DOHH2 (cell line): ENCODE measurements around the gene SIPA1.

ENCODE experiments used
- CTCF ChIP-seq: fragments of 200-600 bp; sonication (generic); IDR thresholded peaks from one replicate; pipeline ENCODE4 v1.5.1; 2014; ENCODE audit warnings: antibody characterized with exemption, mild to moderate bottlenecking, low read depth, low read length; ENCODE audit not compliant: poor library complexity, severe bottlenecking
- EZH2phosphoT487 ChIP-seq: fragments of 200-600 bp; sonication (generic); IDR thresholded peaks from 2 replicates; pipeline ENCODE4 v1.6.1; 2017; ENCODE audit warnings: borderline replicate concordance, mild to moderate bottlenecking, antibody characterized with exemption, low read length, moderate library complexity, mixed read lengths

GRCh38 chr11:65617136-65617850, 20.6 kb upstream of the SIPA1 start:
- TF ChIP-seq CTCF (no peak), EZH2phosphoT487 (no peak)
